Measurements from ENCODE around the gene AJM1. TPM values are rescaled to one million over a fixed set of nuclear protein-coding genes. Genes with fewer than 3 reads are reported as not detected.

The AJM1 gene
- total and polyA plus RNA-seq, 2 donors (not counting 1 experiment from before 2014, with no cell fraction given) = 1.7 to 2.9 TPM

GRCh38 chr9:136838314-136839228, 3.7 kb upstream of the AJM1 start:
- no peak overlapping the region for H3K4me3 Mint-ChIP-seq
- CTCF ChIA-PET = no interaction called here
- POLR2A ChIA-PET = no interaction called here

More at GRCh38 chr9:136838314-136839228, 3.7 kb upstream of the AJM1 start:
- Histone ChIP-seq H3K9me3 (ENCODE audit: control extremely low read depth in 1 of 3, control insufficient read depth in 2 of 3, insufficient read depth in 1 of 3, low read length in 2 of 3) (no peaks in the 10 kb centered on the region), H3K27me3 (replicated peaks in 1 of 4; ENCODE audit: control extremely low read depth in 1 of 4, control insufficient read depth in 3 of 4, insufficient read depth in 4 of 4, low read length in 3 of 4) (peaks cover 0 to 5% (median 0%) of the 10 kb centered on the region in 4 experiments), H3K79me2 (ENCODE audit: control insufficient read depth, insufficient read depth, low read length) (no peaks in the 10 kb centered on the region), H2AFZ (ENCODE audit: insufficient read depth, low read depth, low read length, poor library complexity, severe bottlenecking) (no peak overlapping the region), H3K9ac (ENCODE audit: low read length) (no peak overlapping the region), H3K27ac (ENCODE audit: low read length in 2 of 2) (no peak overlapping the region), H3K36me3 (replicated peaks in 1 of 2; ENCODE audit: control extremely low read depth in 1 of 2, control insufficient read depth in 1 of 2, extremely low read depth in 1 of 2, insufficient read depth in 2 of 2, low read length in 1 of 2) (no peaks in the 10 kb centered on the region), H3K4me2 (replicated peaks; ENCODE audit: low read depth, low read length, poor library complexity, severe bottlenecking) (no peak overlapping the region), H3K4me1 (ENCODE audit: control insufficient read depth in 2 of 2, insufficient read depth in 2 of 2, low read length in 2 of 2) (peaks cover 6 to 17% of the 10 kb centered on the region in 2 donors), H3K4me3 (ENCODE audit: control extremely low read depth in 1 of 5, extremely low read depth in 1 of 5, insufficient read depth in 1 of 5, low read depth in 2 of 5, low read length in 4 of 5) (no peak overlapping the region), H4K20me1 (ENCODE audit: control insufficient read depth, insufficient read depth, low read length, poor library complexity, severe bottlenecking) (peaks cover 7% of the 10 kb centered on the region)
- Mint-ChIP-seq H3K27me3 (no peaks in the 10 kb centered on the region), H3K27ac (peak overlapping the region; percentile 20), H3K4me1 (peaks cover 8% of the 10 kb centered on the region), H3K9me3 (ENCODE audit: insufficient read depth) (no peaks in the 10 kb centered on the region)
- 93% methylated on average over 28 of the region's 29 CpGs for WGBS (ENCODE audit: insufficient coverage)
- no peak for ATAC-seq (ENCODE audit: low read depth)
- intact Hi-C loops (cut with micrococcal nuclease) = no loop called here
- DNase-seq = no peak
- no peak for TF ChIP-seq EZH2 (IDR thresholded peaks at IDR 0.05; ENCODE audit: borderline replicate concordance, insufficient read depth, low read depth, low read length, poor library complexity, severe bottlenecking)
- TF ChIP-seq CTCF (IDR thresholded peaks at IDR 0.05) = no peak
